ENCODE measurements around the gene HSPG2. TPM values are rescaled to one million over a fixed set of nuclear protein-coding genes. Genes with fewer than 3 reads are reported as not detected.

HSPG2 gene
- total and polyA plus RNA-seq, 2 of the 13 experiments (the other 11 are each of a cell fraction or from before 2014, with no cell fraction given) = 9.1 to 13.1 TPM

DNA sequence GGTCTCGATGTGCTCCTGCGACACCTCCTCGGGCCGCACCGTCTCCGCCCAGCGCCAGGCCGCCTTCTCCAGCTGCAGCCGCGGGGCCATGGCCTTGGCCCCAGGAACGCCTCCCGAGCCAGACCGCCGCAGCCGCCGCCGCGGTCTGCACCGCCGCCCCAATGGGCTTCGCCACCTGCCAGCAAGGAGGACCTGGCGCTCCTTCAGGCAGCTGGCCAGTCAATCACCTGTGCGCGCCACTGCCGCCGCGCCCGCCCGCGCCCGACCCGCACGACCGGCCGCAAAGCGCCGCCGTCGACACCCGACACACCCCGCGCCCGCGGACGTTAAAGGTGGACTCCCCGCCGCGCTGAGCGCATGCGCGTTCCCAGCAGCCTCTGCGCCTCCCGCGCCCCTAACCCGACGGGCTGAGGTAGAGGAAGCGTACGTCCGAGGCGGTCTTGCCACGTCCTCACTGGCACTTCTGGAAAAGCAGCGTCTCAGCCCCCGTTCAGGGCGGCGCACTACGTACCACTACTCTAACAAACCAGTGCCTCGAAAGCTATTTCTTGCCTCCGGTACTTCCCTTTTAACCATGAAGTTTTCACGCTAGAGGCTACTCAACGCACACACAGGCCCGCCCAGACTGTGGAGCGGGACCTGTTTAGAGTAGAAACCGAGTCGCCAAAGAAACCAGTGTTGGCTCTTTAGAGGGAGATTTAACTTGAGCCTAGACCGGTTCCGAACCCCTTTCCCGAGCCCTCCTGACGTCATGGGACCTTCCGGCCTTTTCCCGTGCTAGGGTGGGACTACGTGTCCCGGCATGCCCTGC, 154.0 kb downstream of the HSPG2 start, which contains the start of gene USP48 (continued):
- TF ChIP-seq MED1 (CRISPR knock-in tag; IDR thresholded peaks at IDR 0.05) (peak; percentile 48), NFRKB (IDR thresholded peaks at IDR 0.05) (no peak), HOXA3 (CRISPR knock-in tag; IDR thresholded peaks at IDR 0.05) (peak; percentile 69), REPIN1 (CRISPR knock-in tag; IDR thresholded peaks at IDR 0.05; ENCODE audit: borderline replicate concordance, low read depth) (peak; percentile 38; the same call in 1 of the 2 replicates), ZNF253 (CRISPR knock-in tag; IDR thresholded peaks at IDR 0.05; ENCODE audit: borderline replicate concordance) (peak; percentile 91), ZNF143 (CRISPR knock-in tag; IDR thresholded peaks at IDR 0.05) (peak; percentile 92), ELF4 (CRISPR knock-in tag; IDR thresholded peaks at IDR 0.05; ENCODE audit: borderline replicate concordance) (no peak), HNF4G (IDR thresholded peaks at IDR 0.05; ENCODE audit: borderline replicate concordance, low read depth, low read length) (no peak), HNF4G (CRISPR knock-in tag; IDR thresholded peaks at IDR 0.05; ENCODE audit: borderline replicate concordance, low read depth) (peak; percentile 28; the same call in 1 of the 2 replicates), ZBTB1 (CRISPR knock-in tag; IDR thresholded peaks at IDR 0.05; ENCODE audit: borderline replicate concordance) (no peak), ZNF207 (IDR thresholded peaks at IDR 0.05; ENCODE audit: borderline replicate concordance) (no peak), TBP (CRISPR knock-in tag; IDR thresholded peaks at IDR 0.05) (no peak), ZNF839 (CRISPR knock-in tag; IDR thresholded peaks at IDR 0.05; ENCODE audit: borderline replicate concordance) (no peak), SKI (IDR thresholded peaks at IDR 0.05; ENCODE audit: partially characterized antibody) (peak; percentile 70), ZNF24 (IDR thresholded peaks at IDR 0.05) (no peak), ZNF230 (CRISPR knock-in tag; IDR thresholded peaks at IDR 0.05) (peak; percentile 72), KDM6A (CRISPR knock-in tag; IDR thresholded peaks at IDR 0.05; ENCODE audit: low read depth) (no peak; the same call in 1 of the 2 replicates), ZKSCAN8 (CRISPR knock-in tag; IDR thresholded peaks at IDR 0.05; ENCODE audit: borderline replicate concordance) (peak; percentile 10; the same call in 1 of the 2 replicates), ZNF605 (CRISPR knock-in tag; IDR thresholded peaks at IDR 0.05) (no peak), SMARCC2 (IDR thresholded peaks at IDR 0.05) (no peak), ZNF430 (CRISPR knock-in tag; IDR thresholded peaks at IDR 0.05) (peak; percentile 27), JUNB (CRISPR knock-in tag; IDR thresholded peaks at IDR 0.05; ENCODE audit: borderline replicate concordance) (no peak)
- TF ChIP-seq, protein P1, sequence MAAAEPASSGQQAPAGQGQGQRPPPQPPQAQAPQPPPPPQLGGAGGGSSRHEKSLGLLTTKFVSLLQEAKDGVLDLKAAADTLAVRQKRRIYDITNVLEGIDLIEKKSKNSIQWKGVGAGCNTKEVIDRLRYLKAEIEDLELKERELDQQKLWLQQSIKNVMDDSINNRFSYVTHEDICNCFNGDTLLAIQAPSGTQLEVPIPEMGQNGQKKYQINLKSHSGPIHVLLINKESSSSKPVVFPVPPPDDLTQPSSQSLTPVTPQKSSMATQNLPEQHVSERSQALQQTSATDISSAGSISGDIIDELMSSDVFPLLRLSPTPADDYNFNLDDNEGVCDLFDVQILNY (CRISPR knock-in tag; conservative IDR thresholded peaks at IDR 0.05) = peak; percentile 14; the same call in 1 of the 2 replicates
- TF ChIP-seq, protein P2, sequence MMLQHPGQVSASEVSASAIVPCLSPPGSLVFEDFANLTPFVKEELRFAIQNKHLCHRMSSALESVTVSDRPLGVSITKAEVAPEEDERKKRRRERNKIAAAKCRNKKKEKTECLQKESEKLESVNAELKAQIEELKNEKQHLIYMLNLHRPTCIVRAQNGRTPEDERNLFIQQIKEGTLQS (CRISPR knock-in tag; IDR thresholded peaks at IDR 0.05) = 0 out of 2 replicates have a peak, but pooled peaks have one; percentile 47
- TF ChIP-seq, protein P3, sequence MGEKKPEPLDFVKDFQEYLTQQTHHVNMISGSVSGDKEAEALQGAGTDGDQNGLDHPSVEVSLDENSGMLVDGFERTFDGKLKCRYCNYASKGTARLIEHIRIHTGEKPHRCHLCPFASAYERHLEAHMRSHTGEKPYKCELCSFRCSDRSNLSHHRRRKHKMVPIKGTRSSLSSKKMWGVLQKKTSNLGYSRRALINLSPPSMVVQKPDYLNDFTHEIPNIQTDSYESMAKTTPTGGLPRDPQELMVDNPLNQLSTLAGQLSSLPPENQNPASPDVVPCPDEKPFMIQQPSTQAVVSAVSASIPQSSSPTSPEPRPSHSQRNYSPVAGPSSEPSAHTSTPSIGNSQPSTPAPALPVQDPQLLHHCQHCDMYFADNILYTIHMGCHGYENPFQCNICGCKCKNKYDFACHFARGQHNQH (CRISPR knock-in tag; IDR thresholded peaks at IDR 0.05) = peak; percentile 55; the same call in 1 of the 2 replicates
